Thymus (tissue), 11 donors: Measurements from ENCODE around the gene EXOSC7. TPM values are rescaled to one million over a fixed set of nuclear protein-coding genes. Genes with fewer than 3 reads are reported as not detected.
"Not testable (repeated sequence)": the region's sequence is repeated elsewhere in the genome, so short reads cannot be mapped to it uniquely, and the experiment has no call there.

Experiments used
- DNase-seq, 9 donors: peaks; one replicate each; pipeline ENCODE4 v3.0.0-alpha.2; 2013; ENCODE audit warnings: low spot score in 9 of 9, low read depth in 6 of 9, missing footprints in 1 of 9
- H3K27ac ChIP-seq, 2 donors: one replicate each; pipeline ENCODE4 v1.5.1; 2013; ENCODE audit warnings: control low read depth in 1 of 2, low read depth in 1 of 2, low read length in 1 of 2, mild to moderate bottlenecking in 1 of 2, moderate library complexity in 1 of 2
- H3K27me3 ChIP-seq, 2 donors: one replicate each; pipeline ENCODE4 v1.5.1; 2013; ENCODE audit warnings: low read length in 1 of 2; ENCODE audit not compliant: control insufficient read depth in 2 of 2, insufficient read depth in 1 of 2
- H3K36me3 ChIP-seq, 2 donors: one replicate each; pipeline ENCODE4 v1.5.1; 2013; ENCODE audit warnings: low read length in 1 of 2, mild to moderate bottlenecking in 1 of 2, moderate library complexity in 1 of 2; ENCODE audit not compliant: control insufficient read depth in 2 of 2, insufficient read depth in 2 of 2
- H3K4me1 ChIP-seq, 2 donors: one replicate each; pipeline ENCODE4 v1.5.1; 2013; ENCODE audit warnings: low read length in 2 of 2; ENCODE audit not compliant: control insufficient read depth in 2 of 2, insufficient read depth in 2 of 2
- H3K4me3 ChIP-seq, 2 donors: one replicate each; pipeline ENCODE4 v1.5.1; 2013; ENCODE audit warnings: low read length in 2 of 2, control low read depth in 1 of 2, mild to moderate bottlenecking in 1 of 2
- H3K9me3 ChIP-seq, 2 donors: one replicate each; pipeline ENCODE4 v1.5.1; 2013; ENCODE audit warnings: low read length in 1 of 2, mild to moderate bottlenecking in 1 of 2; ENCODE audit not compliant: control insufficient read depth in 2 of 2, insufficient read depth in 1 of 2
- WGBS: extraction: QIAGEN DNeasy Blood & Tissue Kit; methylation state at CpG from one replicate; pipeline ENCODE4 v1.1.7; 2013; 5-methylcytosine and 5-hydroxymethylcytosine counted together
- polyA plus RNA-seq: library from polyadenylated mRNA; stranded (reverse); fragments of 200-250 nt; gene quantifications from one replicate; pipeline ENCODE4 v1.2.3, GENCODE V29; 2013
- total RNA-seq: library from RNA; stranded (reverse); fragments of 120-200 nt; gene quantifications from one replicate; pipeline ENCODE4 v1.2.4, GENCODE V29; 2013
- donor health status: healthy.

The EXOSC7 gene
- total and polyA plus RNA-seq, 2 donors = 39.2 to 42.6 TPM

DNA sequence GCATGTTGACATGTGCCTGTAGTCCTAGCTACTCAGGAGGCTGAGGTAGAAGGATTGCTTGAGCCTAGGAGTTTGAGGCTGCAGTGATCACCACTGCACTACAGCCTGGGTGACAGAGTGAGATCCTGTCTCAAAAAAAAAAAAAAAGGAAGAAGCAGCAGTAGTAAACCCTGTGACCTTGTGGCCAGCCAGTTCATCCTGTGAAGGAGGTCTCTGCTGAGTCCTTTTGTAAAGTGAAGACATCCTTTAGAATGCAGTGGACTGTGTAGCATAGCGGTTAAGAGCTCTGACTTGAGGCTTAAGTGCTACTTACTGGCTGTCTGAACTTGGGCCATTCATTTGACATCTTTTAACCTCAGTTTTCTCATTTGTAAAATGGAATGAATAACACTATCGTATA is 8.3 kb downstream of the EXOSC7 start:
- no peaks in the 10 kb centered on the region for H3K9me3 ChIP-seq
- DNase-seq = no peak
- H3K4me3 ChIP-seq = no peak overlapping the region
- peaks cover 37 to 58% of the 10 kb centered on the region in 2 donors for H3K4me1 ChIP-seq
- no peaks in the 10 kb centered on the region for H3K27me3 ChIP-seq
- H3K27ac ChIP-seq = no peak overlapping the region
- WGBS = 98% methylated on average over 2 of the region's 2 CpGs
- peaks cover 0 to 5% of the 10 kb centered on the region in 2 donors for H3K36me3 ChIP-seq

DNA sequence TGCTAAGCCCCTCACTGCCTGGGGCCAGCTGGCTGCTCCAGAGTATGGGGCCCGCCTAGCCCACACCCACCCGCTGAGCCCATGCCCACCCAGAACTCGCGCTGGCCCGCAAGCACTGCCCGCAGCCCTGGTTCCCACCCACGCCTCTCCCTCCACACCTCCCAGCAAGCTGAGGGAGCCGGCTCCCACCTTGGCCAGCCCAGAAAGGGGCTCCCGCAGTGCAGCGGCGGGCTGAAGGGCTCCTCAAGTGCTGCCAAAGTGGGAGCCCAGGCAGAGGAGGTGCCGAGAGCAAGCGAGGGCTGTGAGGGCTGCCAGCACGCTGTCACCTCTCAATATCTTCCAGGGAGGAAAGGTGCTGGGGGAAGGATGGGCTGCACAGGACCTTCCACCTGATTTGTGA is 10.3 kb downstream of the EXOSC7 start:
- not testable (repeated sequence) for H3K27ac ChIP-seq, H3K9me3 ChIP-seq, DNase-seq, H3K27me3 ChIP-seq, H3K4me3 ChIP-seq
- 94% methylated on average over 14 of the region's 14 CpGs for WGBS
- Histone ChIP-seq H3K36me3 (peaks cover 2 to 24% of the 10 kb centered on the region in 2 donors), H3K4me1 (peaks cover 30 to 50% of the 10 kb centered on the region in 2 donors)

DNA sequence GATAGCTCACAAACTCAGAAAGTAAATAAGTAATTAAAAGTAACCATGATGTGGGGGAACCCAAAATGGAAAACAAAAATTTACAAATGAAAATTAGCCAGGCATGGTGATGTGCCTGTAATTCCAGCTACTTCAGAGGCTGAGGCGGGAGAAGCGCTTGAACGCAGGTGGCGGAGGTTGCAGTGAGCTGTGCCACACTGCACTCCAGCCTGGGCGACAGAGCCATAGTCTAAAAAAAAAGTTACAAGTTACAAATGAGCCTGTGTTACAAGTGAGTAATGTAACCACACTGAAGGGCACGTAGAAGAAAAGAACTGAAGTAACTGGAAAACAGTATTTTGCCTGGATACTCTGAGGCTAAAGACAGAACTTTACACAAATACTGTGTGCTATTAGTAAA is 11.3 kb downstream of the EXOSC7 start:
- no peak overlapping the region for H3K4me3 ChIP-seq
- 96% methylated on average over 6 of the region's 6 CpGs for WGBS
- H3K27me3 ChIP-seq = no peaks in the 10 kb centered on the region
- no peak overlapping the region for H3K27ac ChIP-seq
- peaks cover 22 to 45% of the 10 kb centered on the region in 2 donors for H3K4me1 ChIP-seq
- H3K36me3 ChIP-seq = peaks cover 8 to 33% of the 10 kb centered on the region in 2 donors
- no peak for DNase-seq
- no peaks in the 10 kb centered on the region for H3K9me3 ChIP-seq

DNA sequence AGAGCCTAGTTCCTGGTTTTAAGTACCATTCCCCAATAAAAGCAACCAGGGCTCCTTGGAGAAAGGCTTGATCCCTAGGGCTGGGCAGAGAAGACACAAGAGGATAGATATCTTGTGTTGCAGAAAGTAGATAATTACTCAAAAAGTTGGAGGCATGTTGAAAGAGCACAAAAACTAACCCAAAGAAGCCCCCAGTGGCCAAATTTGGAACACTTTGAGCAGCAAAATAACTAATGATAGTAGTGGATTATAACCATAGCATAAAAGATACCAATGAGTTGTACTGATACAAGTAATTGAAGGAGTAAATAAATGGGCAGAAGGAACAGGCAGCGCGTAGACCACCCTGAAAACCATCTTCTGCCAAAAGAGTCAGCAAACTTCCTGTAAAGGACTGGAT is 12.0 kb downstream of the EXOSC7 start:
- H3K36me3 ChIP-seq = peaks cover 10 to 38% of the 10 kb centered on the region in 2 donors

DNA sequence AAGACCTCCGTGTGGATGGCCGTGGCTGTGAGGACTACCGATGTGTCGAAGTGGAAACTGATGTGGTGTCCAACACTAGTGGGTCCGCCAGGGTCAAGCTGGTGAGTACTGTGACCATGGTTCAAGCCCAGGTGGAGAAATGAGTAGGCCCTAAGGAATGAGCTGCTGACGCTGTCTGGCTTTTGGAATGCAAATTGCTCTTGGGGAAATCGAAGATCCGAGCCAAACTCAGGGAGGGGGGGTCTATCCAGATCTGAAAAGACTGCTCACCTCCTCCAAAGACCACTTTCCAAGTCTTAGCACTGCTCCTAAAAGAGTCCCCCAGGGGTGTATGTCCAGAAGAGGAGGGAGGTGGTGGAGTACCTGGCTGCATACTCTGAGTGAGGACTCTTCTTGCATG is 13.1 kb downstream of the EXOSC7 start:
- Histone ChIP-seq H3K4me3 (no peak overlapping the region), H3K27ac (no peak overlapping the region), H3K27me3 (no peaks in the 10 kb centered on the region), H3K4me1 (peaks cover 11 to 36% of the 10 kb centered on the region in 2 donors), H3K36me3 (peaks cover 12 to 48% of the 10 kb centered on the region in 2 donors), H3K9me3 (no peaks in the 10 kb centered on the region)
- DNase-seq = no peak
- 97% methylated on average over 8 of the region's 8 CpGs for WGBS

More for the DNA sequence above, 12.0 kb downstream of the EXOSC7 start:
- Histone ChIP-seq H3K9me3 (no peaks in the 10 kb centered on the region), H3K27me3 (no peaks in the 10 kb centered on the region), H3K4me3 (no peak overlapping the region), H3K27ac (no peak overlapping the region), H3K4me1 (peaks cover 19 to 41% of the 10 kb centered on the region in 2 donors)
- no peak for DNase-seq
- 98% methylated on average over 2 of the region's 2 CpGs for WGBS

DNA sequence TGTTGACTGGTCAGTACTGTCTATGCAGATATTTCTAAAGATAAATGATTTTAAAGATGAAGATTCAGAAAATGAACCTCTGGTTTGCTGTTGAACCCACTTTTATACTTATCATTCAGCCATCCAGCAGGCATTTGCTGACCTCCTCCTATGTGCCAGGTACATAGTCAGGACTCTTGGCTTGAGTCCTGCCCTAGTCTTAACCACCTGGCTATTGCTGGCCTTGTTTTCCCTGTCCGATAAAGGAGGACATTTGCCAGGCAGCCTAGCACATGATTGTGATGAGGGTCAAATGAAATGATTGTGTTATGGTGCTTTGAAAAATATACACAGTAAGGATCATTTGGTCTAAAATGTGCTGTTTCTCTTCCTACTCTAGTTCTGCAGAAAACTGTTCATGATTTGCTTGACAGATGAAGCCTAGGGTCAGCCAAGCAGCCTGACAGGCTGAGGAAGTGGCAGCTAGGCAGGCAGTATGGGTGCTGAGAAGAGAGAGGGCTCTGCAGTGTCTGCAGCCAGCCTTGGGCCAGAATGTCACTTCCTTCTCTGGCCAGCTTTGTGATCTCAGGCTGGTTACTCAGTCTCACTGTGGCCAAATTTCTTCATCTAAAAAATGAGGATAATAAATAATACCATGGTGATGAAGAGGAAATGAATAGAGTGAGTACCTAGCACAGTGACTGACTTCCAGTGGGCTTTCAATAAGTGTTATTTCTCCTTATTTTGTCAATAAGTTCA is 13.8 kb downstream of the EXOSC7 start:
- H3K36me3 ChIP-seq = peaks cover 12 to 52% of the 10 kb centered on the region in 2 donors
- H3K4me3 ChIP-seq = no peak overlapping the region
- 98% methylated on average over 1 of the region's 1 CpG for whole genome bisulfite sequencing
- no peak for DNase-seq
- H3K9me3 ChIP-seq = no peaks in the 10 kb centered on the region
- H3K4me1 ChIP-seq = peaks cover 11 to 34% of the 10 kb centered on the region in 2 donors
- H3K27me3 ChIP-seq = no peaks in the 10 kb centered on the region
- H3K27ac ChIP-seq = no peak overlapping the region

DNA sequence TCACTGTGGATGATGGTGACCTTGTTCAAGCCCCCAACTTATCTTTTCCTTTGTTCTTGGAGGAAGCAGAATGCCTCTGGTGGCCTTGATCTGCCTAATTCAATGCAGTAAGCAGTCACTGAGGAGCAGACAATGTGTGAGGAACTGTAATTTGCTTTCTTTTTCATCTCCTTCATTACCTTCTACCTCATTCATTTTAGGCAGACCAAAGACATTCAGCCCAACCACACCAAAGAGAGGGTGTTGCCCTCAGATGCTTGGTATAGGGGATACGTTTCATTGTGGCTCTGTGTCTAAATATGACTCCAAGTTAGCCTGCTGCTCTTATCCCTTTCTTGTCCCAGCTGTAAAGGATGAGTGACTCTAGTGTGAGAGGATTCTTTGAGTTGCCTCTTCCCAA is 15.3 kb downstream of the EXOSC7 start:
- Histone ChIP-seq H3K4me3 (no peak overlapping the region), H3K4me1 (peaks cover 8 to 34% of the 10 kb centered on the region in 2 donors), H3K9me3 (no peaks in the 10 kb centered on the region), H3K27me3 (no peaks in the 10 kb centered on the region), H3K36me3 (peaks cover 12 to 60% of the 10 kb centered on the region in 2 donors), H3K27ac (no peak overlapping the region)
- WGBS = 12% methylated on average over 1 of the region's 1 CpG
- DNase-seq = peak in 1 of 9 donors; percentile 34

DNA sequence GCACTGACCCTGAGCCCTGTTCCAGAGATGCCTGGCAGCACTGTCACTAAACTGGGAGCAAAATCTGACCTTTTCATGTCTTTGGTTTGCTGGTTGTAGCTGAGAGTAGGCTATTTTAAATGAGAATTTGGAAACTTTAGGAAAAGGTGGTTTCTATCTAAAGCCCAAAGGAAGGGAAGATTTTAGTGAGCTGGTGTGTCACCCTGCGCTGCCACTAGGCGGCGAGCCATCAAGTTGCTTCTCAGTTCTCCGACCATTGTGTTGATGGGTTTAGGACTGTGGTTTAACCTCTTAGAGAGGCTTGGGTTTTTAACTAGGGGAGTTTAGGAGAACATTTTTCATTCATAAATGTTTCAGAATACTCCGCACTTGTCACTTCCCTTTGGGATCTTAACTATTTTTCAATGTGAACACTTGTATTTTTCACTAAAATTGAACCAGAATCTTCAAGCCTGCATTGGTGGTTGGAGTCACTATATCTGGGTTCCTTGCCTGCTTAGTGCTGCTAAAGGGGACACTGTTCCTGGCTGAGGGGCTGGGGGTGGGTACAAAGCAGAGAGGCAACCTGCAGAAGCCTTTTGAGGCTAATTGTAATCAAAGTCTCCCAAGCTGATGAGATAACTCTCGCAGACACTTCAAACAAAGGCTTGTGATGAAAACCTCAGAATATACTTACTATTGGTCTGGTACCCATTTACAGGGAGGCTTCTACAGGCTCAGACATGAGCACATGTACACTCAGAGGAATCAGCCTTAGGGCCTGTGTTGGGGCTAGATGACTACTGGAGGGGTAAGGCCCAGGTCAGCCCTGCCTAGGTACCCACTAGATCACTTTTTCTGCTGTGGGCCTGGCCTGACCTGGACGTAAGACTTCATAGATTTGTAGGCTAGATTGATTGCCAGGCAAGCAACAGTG is 16.8 kb downstream of the EXOSC7 start:
- DNase-seq = peak in 2 of 9 donors; percentile 30 to 55
- Histone ChIP-seq H3K27me3 (no peaks in the 10 kb centered on the region), H3K9me3 (no peaks in the 10 kb centered on the region), H3K4me3 (no peak overlapping the region), H3K27ac (no peak overlapping the region), H3K4me1 (peaks cover 8 to 40% of the 10 kb centered on the region in 2 donors), H3K36me3 (peaks cover 24 to 73% of the 10 kb centered on the region in 2 donors)
- 72% methylated on average over 7 of the region's 7 CpGs for WGBS
